ENCODE measurements around the gene SLC30A7. TPM values are rescaled to one million over a fixed set of nuclear protein-coding genes. Genes with fewer than 3 reads are reported as not detected.

The SLC30A7 gene
- total and polyA plus RNA-seq, 2 of the 13 experiments (the other 11 are each of a cell fraction or from before 2014, with no cell fraction given): 8.3 to 40.8 TPM

GRCh38 chr1:100895540-100896480 lies at the start of gene SLC30A7 (continued):
- TF ChIP-seq ZNF124 (CRISPR knock-in tag; IDR thresholded peaks at IDR 0.05) (no peak), SOX6 (IDR thresholded peaks at IDR 0.05) (no peak), SOX6 (CRISPR knock-in tag; IDR thresholded peaks at IDR 0.05) (no peak), LBX2 (CRISPR knock-in tag; IDR thresholded peaks at IDR 0.05; ENCODE audit: borderline replicate concordance) (no peak), ZNF740 (CRISPR knock-in tag; IDR thresholded peaks at IDR 0.05) (no peak), ZSCAN25 (CRISPR knock-in tag; IDR thresholded peaks at IDR 0.05) (no peak), PPARG (CRISPR knock-in tag; conservative IDR thresholded peaks at IDR 0.05) (no peak), ZNF282 (IDR thresholded peaks at IDR 0.05; ENCODE audit: partially characterized antibody) (no peak), ZNF292 (CRISPR knock-in tag; IDR thresholded peaks at IDR 0.05; ENCODE audit: borderline replicate concordance, low read depth) (peak; percentile 67; the same call in 1 of the 2 replicates), ETV5 (CRISPR knock-in tag; IDR thresholded peaks at IDR 0.05; ENCODE audit: borderline replicate concordance) (peak; percentile 88), DZIP1 (CRISPR knock-in tag; IDR thresholded peaks at IDR 0.05) (no peak), SIX4 (CRISPR knock-in tag; IDR thresholded peaks at IDR 0.05) (0 out of 2 replicates have a peak, but pooled peaks have one; percentile 6), KAT2B (IDR thresholded peaks at IDR 0.05; ENCODE audit: borderline replicate concordance, low read depth, low read length) (no peak), SPEN (CRISPR knock-in tag; IDR thresholded peaks at IDR 0.05; ENCODE audit: low read depth) (peak; percentile 75; the same call in 1 of the 2 replicates), PRPF4 (IDR thresholded peaks at IDR 0.05; ENCODE audit: low read depth, low read length, poor library complexity, severe bottlenecking) (no peak), ATF3 (CRISPR knock-in tag; IDR thresholded peaks at IDR 0.05) (no peak), ZNF205 (CRISPR knock-in tag; IDR thresholded peaks at IDR 0.05) (no peak; the same call in 1 of the 2 replicates), FOSL2 (CRISPR knock-in tag; IDR thresholded peaks at IDR 0.05) (peak; percentile 3), THRA (CRISPR knock-in tag; IDR thresholded peaks at IDR 0.05; ENCODE audit: borderline replicate concordance) (no peak), ZFYVE20 (CRISPR knock-in tag; IDR thresholded peaks at IDR 0.05; ENCODE audit: borderline replicate concordance, low read depth) (no peak), KMT2A (CRISPR knock-in tag; IDR thresholded peaks at IDR 0.05) (peak; percentile 74; the same call in 1 of the 2 replicates), ZNF382 (CRISPR knock-in tag; IDR thresholded peaks at IDR 0.05; ENCODE audit: borderline replicate concordance) (no peak), ZNF260 (CRISPR knock-in tag; IDR thresholded peaks at IDR 0.05; ENCODE audit: borderline replicate concordance, low read depth) (no peak)
